Measurements from ENCODE around the gene MAGI2.
"Not testable (repeated sequence)": the region's sequence is repeated elsewhere in the genome, so short reads cannot be mapped to it uniquely, and the experiment has no call there.

MAGI2 gene

DNA sequence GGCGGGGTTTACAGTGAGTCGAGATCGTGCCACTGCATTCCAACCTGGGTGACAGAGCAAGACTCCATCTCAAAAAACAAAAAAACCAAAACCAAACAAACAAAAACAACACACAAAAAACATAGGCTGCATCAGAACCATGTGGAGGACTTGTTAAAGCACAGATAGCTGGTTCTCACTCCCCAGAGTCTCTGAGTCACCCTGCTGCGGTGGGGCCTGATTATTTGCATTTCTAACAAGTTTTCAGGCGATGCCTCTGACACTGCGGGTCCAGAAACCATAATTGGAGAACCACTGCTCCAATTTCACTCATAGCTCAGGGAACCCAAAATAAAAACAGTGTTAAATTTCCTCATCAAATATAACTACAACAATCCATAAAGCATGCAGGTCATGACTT lies 816.7 kb downstream of the MAGI2 start:
- DNase-seq (ENCODE audit: low spot score): no peak

DNA sequence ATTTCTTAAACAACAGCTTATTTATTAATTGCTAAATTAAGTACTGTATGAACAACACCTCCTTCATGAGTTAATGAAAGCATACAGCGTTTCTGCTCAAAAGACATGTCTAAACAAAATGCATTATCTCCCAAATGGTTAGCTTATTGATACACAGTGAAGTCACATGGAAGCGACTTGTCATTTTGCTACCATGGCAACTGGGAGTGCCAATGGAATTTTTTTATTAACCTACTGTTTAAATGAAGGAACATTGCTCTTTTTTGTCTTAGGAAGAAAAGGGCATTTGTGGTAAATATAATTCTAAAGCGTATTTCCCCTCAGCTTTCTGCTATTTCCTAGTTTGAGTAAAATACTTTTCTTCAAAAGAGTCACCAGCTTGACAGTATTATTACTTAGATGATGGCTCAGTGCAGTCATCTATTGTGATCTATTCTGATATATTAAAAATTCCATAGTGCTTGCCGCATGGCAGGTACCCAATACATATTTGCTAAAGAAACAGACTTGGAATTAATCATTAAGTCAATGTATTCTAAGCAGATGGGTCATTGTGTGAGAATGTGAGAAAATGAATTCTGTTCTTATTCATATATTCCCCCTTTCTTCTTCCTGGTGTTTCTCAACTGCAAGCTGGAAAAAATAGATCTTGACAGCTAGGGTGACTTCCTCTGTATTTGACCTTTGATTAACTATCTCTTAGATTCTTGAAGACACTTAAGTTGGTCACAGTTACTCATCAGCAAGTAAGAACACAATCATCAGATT lies 818.3 kb downstream of the MAGI2 start:
- DNase-seq (ENCODE audit: low spot score): no peak

DNA sequence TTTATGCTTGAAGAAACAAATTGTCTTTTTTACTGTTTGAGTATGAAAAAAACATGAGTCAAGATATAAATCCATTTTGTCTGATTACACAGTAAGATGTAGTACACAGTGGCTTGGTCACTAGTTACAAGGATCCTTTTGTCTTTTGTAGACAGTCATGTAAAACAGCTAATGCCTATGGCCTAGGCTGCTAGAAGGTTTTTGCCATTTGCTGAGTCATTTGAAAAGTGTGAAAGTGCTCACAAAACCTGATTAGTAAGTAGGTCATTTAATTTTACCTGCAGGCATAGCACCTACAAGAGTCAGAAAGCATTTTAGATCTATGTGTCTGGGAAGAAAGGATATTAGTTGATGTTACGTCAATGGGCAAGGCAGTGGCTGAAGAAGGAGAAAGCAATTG lies 819.4 kb downstream of the MAGI2 start:
- peak; percentile 58 for DNase-seq (ENCODE audit: low spot score)

DNA sequence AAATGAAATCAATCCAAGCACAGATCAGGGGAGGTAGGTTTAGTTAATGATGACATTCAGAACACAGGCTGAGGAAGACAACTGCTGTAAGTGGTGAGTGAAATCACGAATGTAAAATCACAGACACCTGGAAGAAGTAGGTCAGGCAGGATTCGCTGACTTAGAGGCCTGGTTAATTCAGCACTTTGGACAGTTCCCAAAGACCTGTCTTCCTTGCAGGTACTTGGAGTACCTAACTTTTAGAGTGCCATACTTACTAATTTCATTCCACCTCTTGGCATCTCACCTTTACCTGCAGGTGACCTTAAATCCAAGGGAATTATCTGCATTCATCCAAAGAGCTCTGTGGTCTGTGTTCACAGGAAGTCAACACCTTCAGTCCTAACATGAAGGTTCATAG lies 832.5 kb downstream of the MAGI2 start:
- no peak for DNase-seq (ENCODE audit: low spot score)

DNA sequence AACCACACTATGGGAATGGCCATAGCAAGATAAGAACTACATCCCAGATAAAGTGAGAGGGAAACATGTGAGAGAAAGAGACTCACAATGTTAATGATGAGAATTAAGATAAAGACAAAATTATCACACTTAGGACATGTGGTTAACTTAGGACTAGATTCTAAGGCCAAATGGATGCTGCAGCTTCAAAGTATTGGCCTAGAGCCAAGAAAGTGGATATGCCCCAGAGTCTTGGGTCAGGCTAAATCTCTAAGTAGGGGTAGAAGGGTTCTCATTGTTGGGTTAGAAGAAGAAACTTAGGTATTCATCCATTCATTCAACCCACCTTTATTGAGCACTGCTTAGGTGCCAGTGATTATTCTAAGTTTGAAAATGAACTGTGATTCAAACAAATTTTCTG lies 836.9 kb downstream of the MAGI2 start:
- no peak for DNase-seq (ENCODE audit: low spot score)

DNA sequence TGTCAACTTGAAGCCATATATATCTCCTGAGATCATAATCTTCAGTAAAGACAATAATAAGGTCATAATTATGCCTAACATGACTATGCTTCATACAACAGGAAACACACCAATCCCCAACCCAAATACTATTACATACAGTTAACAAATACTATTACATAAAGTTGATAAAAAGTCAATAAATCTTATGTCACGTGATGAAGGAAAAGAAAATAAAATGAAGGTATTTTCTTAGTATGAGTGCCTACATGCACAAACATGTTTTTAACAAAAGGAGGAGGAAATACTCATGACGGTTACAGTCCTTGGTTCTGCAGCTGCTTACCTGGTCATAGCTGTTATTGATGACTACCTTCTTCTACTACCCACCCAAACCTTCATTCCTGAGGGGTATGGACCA lies 844.2 kb downstream of the MAGI2 start:
- no peak for DNase-seq (ENCODE audit: low spot score)

DNA sequence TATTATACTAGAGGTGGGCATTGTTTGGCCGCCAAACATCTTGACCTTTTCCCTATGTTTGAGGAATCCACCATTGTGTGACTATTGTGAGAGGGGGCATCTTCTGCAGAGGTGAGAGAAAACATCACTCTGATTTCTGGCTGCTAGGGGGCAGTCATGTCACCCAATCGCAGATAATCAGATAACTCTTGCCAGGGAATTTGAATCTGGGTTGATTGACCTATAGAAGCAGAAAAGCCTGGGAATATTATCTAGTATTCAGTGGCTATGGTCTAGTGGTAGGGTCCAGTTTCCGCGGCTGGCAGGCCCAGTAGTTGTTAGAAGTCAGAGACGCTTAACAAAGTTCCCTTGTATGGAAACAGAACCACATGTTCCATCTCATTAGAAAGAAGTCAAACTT lies 846.4 kb downstream of the MAGI2 start:
- peak; percentile 28 for DNase-seq (ENCODE audit: low spot score)

DNA sequence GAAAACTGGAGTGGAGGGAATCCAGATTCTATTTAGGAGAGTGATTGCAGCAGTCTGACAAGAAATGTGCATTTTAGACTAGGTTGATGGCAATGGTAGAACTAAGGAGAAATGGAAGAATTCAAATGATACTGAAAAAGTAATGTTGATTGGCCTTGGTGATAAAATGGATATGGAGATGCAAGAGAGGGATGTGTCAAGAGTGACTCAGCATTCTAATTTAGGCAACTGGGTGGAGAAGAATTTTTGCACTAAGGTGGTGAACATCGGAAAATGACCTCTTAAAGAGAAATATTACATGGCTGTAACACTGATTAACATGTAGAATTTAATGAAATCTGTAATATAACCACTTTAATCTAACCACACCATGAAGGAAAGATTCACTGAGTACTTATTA lies 848.3 kb downstream of the MAGI2 start:
- no peak for DNase-seq (ENCODE audit: low spot score)

DNA sequence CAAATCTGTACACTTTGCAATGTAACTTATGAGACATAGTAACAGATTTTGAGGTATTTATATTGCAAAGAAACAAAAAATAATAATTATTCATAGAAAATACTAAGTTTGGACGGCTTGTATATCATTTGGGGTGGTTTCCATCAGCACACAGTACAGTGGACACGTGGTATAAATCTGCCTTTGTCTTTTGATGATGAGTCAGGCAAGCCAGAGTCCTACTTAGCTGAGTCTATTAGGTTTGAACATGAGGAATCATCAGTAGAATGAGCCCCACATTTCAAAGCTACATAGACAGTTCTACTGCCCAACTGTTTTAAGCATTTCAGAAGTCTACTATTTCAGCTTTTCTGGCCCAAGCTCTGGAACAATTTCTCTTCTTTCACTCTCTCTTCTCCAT lies 851.7 kb downstream of the MAGI2 start:
- no peak for DNase-seq (ENCODE audit: low spot score)

DNA sequence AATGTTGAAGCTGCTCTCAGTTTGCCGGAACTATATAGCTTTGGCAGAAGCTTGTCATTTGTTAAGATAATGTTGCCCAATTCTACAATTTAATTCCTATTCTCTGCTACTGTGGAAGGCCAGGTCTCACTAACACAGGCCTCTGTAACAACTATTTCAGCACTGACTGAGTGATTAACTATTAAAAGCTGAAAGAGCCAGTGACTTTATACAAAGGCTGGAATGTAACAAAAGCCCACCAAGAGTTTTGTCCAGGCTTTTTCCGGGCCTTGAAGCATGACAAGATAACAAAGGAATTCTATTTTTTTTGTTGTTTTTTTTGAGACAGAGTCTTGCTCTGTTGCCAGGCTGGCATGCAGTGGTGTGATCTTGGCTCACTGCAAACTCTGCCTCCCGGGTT lies 859.3 kb downstream of the MAGI2 start:
- DNase-seq (ENCODE audit: low spot score): no peak

DNA sequence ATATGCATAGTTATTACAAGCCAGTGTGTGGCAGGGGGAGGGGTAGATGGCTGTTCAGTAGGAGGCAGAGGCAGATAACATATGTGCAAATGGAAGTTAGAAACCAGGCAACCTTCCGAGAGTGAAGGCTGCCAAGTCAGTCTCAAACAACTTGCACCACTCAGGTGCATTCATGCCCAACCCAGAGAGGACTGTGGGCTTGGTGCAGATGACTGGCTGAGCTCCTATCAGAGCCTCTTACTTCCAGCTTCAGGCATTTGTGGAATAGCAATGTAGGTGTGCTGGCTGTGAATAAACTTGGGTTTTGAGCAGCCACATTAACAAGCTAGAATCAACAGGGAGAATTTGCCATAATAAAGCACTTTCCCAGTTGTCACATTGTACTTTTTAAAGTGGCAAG lies 865.1 kb downstream of the MAGI2 start:
- peak; percentile 22 for DNase-seq (ENCODE audit: low spot score)

DNA sequence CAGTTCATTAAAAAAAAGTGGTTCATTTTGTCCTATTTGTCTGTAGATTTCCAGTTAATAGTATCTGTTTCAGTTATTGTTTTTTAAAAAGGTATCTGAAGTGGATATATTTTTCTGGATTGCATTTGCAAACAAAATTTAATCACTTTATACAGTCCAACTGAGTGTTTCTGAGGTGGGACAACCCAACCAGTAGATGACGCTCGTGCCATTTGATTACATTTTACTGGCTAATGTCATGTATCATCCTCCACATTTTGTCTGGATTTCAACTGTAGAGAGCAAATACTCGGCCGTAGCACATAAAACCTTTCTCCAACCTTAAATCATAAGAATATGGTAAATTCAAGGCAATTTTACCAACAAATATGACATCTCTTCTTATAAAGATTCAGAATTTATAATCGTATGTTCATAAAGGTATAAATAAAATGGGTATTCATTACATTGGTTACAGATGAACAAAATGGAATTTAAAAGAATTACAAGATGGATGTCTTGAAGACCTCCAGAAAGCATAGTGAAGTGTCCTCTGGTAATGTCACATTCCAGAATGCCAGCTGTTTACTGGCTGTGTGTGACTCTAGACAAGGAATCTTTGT lies 865.9 kb downstream of the MAGI2 start:
- peak; percentile 27 for DNase-seq (ENCODE audit: low spot score)

DNA sequence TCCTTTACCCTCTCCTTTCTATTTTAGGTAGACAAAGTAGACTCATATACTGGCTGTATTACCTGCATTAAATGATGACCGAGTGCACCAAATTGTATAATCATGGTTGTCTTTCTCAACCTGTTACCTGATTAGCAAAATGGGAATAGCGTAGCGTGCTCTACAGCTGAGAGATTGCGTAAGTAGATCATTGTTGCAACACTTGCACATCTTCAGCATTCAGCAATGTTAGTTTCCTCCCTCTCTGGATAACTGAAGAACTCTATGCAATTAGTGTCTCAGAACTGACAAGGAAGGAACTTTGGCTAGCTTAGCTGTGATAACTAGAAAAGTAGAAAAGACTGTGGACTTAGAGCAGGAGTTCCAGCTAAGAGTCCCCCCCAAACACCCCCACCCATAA lies 867.5 kb downstream of the MAGI2 start:
- DNase-seq (ENCODE audit: low spot score): no peak

DNA sequence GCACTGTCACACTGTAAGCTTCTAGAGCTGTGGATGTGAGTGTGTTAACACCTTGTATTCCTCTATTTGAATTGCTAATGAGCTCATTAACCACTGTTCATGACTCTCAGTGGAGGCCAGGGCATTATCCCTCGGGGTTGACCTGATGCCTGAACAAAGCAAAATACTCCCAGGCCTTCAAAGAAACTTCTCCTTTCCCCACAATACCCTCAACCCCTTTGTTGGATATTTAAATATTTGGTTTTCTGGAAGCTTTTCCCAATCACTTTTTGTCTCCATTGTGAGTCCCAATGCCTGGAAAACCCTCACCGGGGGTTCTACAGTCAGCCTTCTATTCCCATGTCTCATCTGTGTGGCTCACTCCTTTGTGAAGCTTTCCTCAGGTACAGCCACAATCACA lies 874.8 kb downstream of the MAGI2 start:
- no peak for DNase-seq (ENCODE audit: low spot score)

DNA sequence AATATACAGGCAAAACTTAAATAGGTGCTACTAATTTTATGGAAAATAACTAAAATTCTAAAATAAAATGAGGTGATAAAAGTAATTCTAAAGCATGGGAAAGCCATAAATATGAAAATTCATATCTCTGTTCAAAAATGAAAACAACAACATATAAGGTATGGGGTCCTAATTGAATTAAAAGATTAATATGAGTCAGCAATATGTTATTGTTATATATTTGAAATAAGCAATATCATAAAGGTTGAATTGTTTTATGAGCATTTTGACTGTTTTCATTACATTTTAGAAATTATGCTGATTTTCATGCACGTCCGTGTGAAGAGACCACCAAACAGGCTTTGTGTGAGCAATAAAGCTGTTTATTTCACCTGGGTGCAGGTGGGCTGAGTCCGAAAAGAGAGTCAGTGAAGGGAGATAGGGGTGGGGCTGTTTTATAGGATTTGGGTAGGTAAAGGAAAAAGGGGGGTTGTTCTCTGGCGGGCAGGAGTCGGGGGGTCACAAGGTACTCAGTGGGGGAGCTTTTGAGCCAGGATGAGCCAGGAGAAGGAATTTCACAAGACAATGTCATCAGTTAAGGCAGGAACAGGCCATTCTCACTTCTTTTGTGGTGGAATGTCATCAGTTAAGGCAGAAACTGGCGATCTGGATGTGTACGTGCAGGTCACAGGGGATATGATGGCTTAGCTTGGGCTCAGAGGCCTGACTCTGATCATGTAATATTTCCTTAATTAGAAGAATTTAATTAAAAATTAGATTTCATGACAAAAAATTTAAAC lies 876.1 kb downstream of the MAGI2 start:
- DNase-seq (ENCODE audit: low spot score): not testable (repeated sequence)

DNA sequence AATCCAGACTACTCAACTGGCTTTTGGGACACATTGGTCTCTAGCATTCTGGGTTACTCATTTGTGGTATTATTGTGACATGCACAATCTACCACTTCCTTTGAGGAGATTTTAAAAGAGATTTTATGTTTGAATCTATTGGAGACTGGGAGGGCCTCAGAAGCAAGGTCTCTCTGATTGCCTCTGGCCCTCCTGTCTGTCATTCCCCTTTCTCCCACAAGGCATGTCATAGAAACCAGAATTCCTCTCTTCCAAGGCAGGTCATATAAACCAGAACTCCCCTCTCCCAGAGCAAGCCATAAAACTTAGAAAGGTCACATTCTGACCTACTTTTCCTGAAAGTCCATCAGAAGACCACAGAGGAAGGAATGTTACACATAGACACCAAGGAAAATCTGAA lies 877.2 kb downstream of the MAGI2 start:
- DNase-seq (ENCODE audit: low spot score): no peak

DNA sequence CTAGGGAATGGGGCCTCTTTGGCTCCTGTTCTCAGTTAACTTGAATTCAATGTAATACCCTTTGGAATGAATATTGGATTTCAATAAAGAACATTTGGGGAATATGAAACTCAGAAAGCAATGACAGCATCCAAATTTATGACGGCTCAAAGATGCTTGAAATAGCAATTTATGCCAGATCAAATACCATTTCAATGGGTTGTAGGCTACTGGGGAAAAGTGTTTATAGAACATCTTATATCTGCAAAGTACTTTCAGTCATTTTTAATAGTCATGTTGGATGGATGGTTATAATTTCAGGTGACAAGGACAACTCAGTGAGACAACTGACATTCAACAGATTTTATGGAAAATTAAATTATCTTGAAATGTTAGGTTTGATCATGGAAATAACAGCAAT lies 882.2 kb downstream of the MAGI2 start:
- DNase-seq (ENCODE audit: low spot score): no peak

DNA sequence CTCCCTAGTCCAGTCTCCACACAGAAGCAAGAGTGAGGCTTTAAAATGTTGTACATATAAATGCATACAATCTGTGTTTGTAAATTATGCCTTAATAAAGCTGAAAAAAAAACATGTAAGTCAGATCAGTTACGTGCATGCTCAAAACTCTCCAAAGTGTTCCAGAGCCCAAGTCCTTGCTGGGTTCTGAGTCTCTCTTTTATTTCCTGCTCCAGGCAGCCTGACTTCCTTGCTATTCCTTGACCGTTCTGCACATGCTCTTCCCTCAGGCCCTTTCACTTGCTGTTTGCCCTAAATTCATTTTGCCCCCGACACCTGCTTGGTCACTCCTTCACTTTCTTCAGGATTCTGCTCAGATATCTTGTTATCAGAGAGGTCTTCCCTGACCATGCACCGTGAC lies 884.8 kb downstream of the MAGI2 start:
- no peak for DNase-seq (ENCODE audit: low spot score)

DNA sequence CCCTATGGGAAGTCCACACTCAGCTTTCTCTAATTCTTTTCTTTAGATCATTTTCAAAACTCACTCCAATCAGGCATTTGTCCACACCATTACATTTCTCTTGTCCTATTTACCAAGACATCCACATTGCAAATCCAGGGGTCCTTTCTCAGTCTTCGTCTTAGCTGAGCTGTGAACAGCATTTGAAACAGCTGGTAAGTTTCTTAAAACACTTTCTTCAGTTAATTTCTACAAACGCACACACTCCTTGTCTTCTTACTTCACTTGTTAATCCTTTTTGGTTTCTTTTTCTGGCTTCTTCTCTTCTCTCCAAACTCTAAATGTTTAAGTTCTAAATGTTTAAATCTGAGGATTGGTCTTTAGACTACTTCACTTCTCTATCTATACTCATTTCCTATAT lies 885.6 kb downstream of the MAGI2 start:
- no peak for DNase-seq (ENCODE audit: low spot score)

DNA sequence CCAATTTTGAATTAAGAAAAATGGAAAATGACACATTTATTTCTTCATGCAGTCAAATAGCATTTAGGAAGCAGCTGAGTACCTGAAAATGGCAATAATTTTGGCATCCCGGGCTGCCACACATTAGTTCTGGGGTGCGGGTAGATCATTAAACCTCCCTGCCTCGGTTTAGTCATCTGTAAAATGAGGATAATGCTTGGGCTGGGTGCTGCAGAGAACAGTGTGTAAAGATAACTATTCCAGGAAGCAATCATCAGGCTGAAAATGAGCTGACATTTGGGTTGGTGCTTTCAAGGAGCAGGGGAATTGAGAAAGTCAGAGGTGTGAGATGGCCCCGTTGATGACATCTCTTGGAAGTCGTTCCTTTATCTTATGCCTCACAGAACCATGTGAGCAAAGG lies 887.7 kb downstream of the MAGI2 start:
- no peak for DNase-seq (ENCODE audit: low spot score)

DNA sequence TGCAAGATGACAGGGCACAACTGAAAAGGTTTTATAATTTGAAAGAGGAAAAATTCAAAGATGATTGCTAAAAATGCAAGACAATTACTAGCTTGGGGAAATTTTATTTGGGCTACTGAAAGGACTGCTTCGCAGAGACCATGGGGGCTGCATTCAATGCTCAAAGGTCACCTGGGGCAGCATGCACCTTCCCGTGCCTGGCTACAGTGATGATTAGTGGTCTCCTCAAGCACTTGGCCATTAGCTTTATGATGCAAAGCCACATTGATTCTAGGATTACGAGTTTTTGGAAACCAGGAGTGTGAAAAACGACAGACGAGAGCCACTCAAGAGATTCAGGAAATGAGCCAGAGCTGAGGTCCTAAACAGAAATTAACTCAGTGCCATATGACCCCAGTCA lies 890.3 kb downstream of the MAGI2 start:
- DNase-seq (ENCODE audit: low spot score): no peak

DNA sequence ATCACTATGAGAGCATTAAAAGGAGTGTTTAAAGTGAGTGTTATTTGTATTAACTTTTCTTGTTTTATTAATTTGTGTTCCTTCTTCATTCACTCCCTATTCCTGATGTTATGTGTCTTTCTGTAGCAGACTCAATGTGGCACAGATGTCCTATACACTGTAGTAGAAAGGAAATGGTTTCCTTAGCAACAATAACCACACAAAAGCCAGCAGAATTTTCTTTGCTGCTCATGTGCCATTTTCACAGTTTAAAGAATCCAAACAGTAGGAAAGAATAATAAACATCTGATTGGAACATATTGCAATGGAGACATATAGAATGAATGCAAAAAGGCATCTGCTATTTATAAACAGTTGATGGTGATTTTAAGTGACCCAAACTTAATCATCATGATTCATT lies 891.3 kb downstream of the MAGI2 start:
- DNase-seq (ENCODE audit: low spot score): no peak

DNA sequence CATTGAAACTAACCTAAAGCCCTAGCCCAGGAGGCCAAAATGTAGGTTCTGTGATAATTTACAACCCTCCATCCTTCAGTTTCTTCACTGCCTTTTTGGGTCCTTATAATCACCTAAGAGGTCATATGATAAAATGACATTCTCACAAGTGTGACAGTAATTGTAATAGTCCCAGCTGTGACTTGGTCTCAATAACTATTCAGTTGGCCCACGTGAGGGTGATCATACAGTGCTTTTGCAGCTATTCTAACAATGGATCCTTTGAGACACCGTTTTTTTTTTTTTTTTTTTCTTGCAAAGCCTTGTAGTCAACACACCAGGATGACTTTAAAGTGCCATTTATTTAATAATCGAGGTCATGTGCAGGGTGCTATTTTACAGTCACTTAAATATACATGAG lies 894.9 kb downstream of the MAGI2 start:
- peak; percentile 80 for DNase-seq (ENCODE audit: low spot score)

Measured in Ammon's horn (tissue), 1 donor.